Measurements from ENCODE around the gene CYB5R3.
A peak's percentile ranks its signal among the peaks of the same experiment; 100 is the strongest.
"Not testable (repeated sequence)": the region's sequence is repeated elsewhere in the genome, so short reads cannot be mapped to it uniquely, and the experiment has no call there.

Gene CYB5R3

DNA sequence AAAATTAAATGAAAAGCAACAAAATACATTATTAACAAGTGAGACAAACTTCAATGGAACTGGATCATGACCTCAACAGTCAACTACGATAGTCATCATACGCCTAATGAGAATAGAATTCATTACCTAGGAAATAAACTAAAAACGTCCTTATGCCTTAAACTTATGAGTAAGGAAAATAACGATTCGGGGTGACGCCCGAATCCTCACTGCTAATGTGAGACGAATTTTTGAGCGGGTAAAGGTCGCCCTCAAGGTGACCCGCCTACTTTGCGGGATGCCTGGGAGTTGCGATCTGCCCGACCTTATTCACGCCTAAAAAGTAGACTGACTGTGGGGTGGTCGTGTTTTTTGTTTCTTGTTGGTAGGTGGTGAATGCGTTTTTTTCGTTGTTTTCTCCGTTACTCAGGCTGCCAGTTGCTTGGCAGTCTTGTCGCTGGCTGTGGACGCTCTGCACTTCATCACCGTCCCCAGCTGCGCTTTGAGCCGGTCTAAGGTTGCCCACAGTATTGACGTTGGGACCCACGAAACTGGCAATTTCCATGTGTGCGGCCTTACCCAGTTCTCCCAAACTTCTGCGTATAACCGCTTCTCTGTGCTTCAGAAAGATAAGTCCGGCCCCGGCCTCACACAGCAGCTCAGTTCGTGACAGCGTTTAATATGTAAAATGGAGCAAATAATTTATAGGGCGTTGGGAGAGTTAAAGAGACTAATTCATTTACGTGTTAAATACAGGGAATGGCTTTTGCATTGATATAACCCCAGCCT lies 33.9 kb downstream of the CYB5R3 start:
- H3K4me1 Mint-ChIP-seq (ENCODE audit: low read depth): peaks cover 35% of the 10 kb centered on the region

DNA sequence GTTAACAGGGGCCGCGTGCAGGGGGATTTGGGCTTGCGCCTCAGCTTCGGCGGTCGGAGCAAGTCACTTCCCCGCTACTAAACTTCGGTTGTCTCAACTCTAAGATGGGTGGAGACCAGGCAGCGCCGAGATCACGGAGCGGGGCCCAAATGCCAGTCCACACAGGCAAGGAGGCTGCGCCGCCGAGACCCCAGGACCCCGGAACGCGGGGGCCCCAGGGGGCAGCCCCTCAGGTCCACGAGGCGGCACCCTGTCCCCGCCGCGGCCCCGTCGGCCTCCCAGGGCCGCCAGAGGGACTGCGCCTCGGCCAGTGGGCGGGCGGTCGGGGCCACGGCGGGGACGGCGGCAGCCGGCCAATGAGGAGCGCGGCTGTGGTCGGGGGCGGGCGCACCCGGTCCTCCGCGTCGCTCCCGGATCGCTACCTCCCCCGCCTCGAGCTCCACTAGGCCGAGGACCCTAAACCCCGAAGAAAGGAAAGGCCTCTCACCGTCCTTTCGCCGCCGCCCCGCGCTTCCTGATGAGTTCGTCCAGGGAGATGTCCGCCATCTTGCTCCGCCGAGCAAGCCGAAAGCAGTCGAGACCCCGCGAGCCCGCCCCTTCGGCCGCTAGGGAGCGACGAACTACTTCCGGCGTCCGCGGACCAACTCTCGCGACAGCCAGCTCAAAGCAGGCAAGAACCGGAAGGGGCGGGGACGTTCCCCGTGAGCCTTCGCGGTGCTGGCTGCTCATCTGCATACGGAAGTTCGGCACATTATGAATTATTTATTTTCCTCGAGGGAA lies 34.7 kb downstream of the CYB5R3 start, which contains the start of gene POLDIP3:
POLDIP3 (minus strand) TSS at position 572 of the 780 bp plus-strand sequence; CDS start at position 546, 26 bp downstream.
- no peaks in the 10 kb centered on the region for H3K27me3 Mint-ChIP-seq (ENCODE audit: low read depth)
- H3K4me1 Mint-ChIP-seq (ENCODE audit: low read depth): peaks cover 38% of the 10 kb centered on the region
- peak within 1 kb of the TSS; percentile 99 for H3K27ac Mint-ChIP-seq
- peaks cover 24% of the 10 kb centered on the region for H3K36me3 Mint-ChIP-seq (ENCODE audit: low read depth)
- no peaks in the 10 kb centered on the region for H3K9me3 Mint-ChIP-seq
- DNase-seq (ENCODE audit: low spot score): peak; percentile 98
- peak within 1 kb of the TSS; percentile 94 for H3K4me3 Mint-ChIP-seq

More for the DNA sequence above, 33.9 kb downstream of the CYB5R3 start:
- Mint-ChIP-seq H3K9me3 (no peaks in the 10 kb centered on the region), H3K27ac (peak overlapping the region; percentile 99), H3K4me3 (peak overlapping the region; percentile 87), H3K27me3 (ENCODE audit: low read depth) (no peaks in the 10 kb centered on the region), H3K36me3 (ENCODE audit: low read depth) (peaks cover 21% of the 10 kb centered on the region)
- peak; percentile 89 for DNase-seq (ENCODE audit: low spot score)

DNA sequence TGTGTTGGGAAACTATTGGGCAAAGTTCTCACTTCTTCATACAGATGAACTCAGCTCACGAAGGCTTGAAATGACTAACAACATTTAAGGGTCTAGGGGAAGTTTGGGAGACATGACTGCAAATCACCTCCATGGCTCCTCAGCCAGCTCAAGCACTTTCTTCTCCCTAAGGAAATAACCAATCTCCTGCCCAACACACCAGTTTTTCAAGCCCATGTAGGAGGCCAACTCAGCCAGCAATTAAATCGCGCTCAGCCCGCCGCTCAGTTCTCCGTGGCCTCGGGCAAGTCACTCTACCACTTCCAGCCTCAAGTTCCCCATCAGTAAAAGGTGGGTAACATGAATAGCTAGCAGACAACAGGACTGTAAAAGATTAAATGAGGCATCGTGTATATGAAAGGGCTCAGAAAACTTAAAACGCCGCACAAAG lies 35.3 kb downstream of the CYB5R3 start:
- H3K36me3 Mint-ChIP-seq (ENCODE audit: low read depth): peaks cover 26% of the 10 kb centered on the region
- DNase-seq (ENCODE audit: low spot score): no peak
- H3K9me3 Mint-ChIP-seq: no peaks in the 10 kb centered on the region
- no peaks in the 10 kb centered on the region for H3K27me3 Mint-ChIP-seq (ENCODE audit: low read depth)
- H3K27ac Mint-ChIP-seq: peak overlapping the region; percentile 94
- H3K4me1 Mint-ChIP-seq (ENCODE audit: low read depth): peaks cover 38% of the 10 kb centered on the region
- peak overlapping the region; percentile 94 for H3K4me3 Mint-ChIP-seq

DNA sequence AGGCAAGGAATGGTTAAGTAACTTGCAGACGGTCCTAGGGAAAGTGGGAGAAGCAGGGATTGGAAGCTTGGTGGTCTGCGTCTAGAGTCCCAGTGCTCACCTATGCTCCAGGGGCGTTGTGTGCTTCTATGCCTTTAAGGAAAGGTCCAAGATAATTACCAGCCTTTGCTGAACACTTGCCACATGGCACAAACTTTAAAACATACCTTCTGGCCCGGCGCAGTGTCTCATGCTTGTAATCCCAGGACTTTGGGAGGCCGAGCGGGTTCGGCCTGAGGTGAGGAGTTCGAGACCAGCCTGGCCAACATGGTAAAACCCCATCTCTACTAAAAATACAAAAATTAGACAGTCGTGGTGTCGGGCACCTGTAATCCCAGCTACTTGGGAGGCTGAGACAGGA lies 36.9 kb downstream of the CYB5R3 start:
- no peak for DNase-seq (ENCODE audit: low spot score)
- H3K27ac Mint-ChIP-seq: peak overlapping the region; percentile 26
- no peaks in the 10 kb centered on the region for H3K9me3 Mint-ChIP-seq
- peak overlapping the region; percentile 94 for H3K4me3 Mint-ChIP-seq
- no peaks in the 10 kb centered on the region for H3K27me3 Mint-ChIP-seq (ENCODE audit: low read depth)
- peaks cover 31% of the 10 kb centered on the region for H3K36me3 Mint-ChIP-seq (ENCODE audit: low read depth)
- peaks cover 42% of the 10 kb centered on the region for H3K4me1 Mint-ChIP-seq (ENCODE audit: low read depth)

DNA sequence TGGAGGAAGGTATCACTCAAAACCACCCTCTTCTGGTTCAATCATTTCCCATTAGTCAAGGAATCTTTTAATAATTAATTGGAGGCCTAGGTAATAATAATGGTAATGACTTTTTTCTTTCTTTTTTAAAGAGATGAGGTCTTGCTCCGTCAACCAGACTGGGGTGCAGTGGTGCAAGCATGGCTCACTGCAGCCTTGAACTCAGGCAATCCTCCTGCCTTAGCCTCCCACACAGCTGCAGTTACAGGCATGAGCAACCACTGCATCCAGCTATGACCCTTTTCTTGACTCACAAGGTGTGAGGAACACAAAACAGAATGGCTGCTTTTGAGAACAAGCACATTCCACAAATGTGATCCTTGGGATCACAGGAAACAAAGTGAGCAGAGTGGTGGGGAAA lies 38.1 kb downstream of the CYB5R3 start:
- H3K4me1 Mint-ChIP-seq (ENCODE audit: low read depth): peaks cover 43% of the 10 kb centered on the region
- H3K36me3 Mint-ChIP-seq (ENCODE audit: low read depth): peaks cover 33% of the 10 kb centered on the region

DNA sequence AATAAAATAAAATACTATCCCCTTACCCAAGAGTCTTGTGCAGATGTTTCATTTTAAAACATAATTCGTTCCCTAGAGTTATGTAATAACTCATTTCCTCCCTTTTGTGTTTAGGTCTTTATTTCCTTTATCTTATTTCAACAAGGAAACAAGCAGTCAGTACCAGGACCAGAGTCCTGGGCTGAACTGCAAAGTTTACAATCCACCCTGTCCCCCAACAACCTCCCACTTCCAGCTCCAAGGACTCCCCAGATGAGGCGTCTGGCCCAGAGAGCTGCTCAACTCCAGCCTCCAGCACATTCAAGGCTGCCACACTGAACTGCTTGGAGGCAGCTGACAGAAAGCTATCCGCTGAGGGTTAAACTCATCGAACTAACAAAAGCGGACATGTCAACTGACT lies 39.0 kb downstream of the CYB5R3 start:
- Mint-ChIP-seq H3K9me3 (no peaks in the 10 kb centered on the region), H3K36me3 (ENCODE audit: low read depth) (peaks cover 34% of the 10 kb centered on the region), H3K4me1 (ENCODE audit: low read depth) (peaks cover 36% of the 10 kb centered on the region), H3K27ac (no peak overlapping the region), H3K27me3 (ENCODE audit: low read depth) (no peaks in the 10 kb centered on the region), H3K4me3 (no peak overlapping the region)
- no peak for DNase-seq (ENCODE audit: low spot score)

More for the DNA sequence above, 38.1 kb downstream of the CYB5R3 start:
- DNase-seq (ENCODE audit: low spot score): no peak
- Mint-ChIP-seq H3K27ac (no peak overlapping the region), H3K9me3 (no peaks in the 10 kb centered on the region), H3K4me3 (no peak overlapping the region), H3K27me3 (ENCODE audit: low read depth) (no peaks in the 10 kb centered on the region)

DNA sequence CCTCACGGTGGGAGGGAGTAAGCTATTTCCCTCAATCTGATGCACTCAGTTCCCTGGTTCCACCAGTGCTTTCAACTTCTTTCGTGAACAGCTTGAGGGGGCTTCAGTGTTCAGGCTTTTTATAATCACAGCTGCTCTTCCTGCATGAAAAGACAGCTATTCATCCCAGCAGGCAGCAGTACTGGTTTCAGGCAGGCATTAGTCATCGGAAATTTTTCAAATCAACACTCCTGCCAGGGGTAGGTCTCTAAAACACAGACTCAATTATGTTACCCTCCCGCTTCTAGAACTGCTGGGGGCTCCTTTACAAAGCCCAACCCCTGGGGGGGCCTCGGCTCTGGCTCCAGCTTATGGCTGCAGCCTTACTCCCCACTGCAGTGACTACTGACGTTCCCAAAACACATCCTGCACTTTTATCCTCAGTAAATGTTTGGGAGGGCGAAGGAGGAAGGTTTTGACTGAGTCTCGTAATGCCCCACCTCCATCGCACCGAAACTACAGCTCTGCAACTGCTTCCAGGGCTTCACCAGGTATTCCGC lies 40.3 kb downstream of the CYB5R3 start:
- H3K27me3 Mint-ChIP-seq (ENCODE audit: low read depth): no peaks in the 10 kb centered on the region
- no peak overlapping the region for H3K4me3 Mint-ChIP-seq
- DNase-seq (ENCODE audit: low spot score): no peak
- H3K36me3 Mint-ChIP-seq (ENCODE audit: low read depth): peaks cover 31% of the 10 kb centered on the region
- no peak overlapping the region for H3K27ac Mint-ChIP-seq
- peaks cover 34% of the 10 kb centered on the region for H3K4me1 Mint-ChIP-seq (ENCODE audit: low read depth)
- H3K9me3 Mint-ChIP-seq: no peaks in the 10 kb centered on the region

DNA sequence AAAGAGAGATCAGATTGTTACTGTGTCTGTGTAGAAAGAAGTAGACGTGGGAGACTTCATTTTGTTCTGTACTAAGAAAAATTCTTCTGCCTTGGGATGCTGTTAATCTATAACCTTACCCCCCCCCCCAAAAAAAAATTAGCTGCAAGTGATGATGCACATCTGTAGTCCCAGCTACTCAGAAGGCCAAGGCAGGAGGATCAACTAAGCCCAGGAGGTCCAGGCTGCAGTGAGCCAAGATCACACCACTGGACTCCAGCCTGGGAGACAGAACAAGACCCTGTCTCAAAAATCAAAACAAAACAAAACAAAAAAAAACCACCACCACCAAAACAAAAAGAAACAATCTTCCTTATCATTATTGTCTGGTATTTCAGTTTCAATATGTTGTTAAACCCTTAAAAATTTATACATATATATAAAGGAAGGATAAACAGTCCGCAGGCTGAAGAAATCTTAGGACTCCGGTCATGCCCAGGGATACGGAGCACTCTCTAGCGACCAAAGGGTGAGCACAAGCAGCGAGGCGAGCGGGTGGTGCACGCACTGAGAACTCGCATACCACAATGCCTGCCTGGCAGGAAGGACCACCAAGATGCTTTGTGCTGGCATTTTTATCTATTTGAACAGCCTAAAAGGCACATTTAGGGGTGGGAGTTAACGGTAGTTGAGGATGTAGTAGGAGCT lies 40.9 kb downstream of the CYB5R3 start:
- no peak overlapping the region for H3K4me3 Mint-ChIP-seq
- DNase-seq (ENCODE audit: low spot score): no peak
- no peaks in the 10 kb centered on the region for H3K27me3 Mint-ChIP-seq (ENCODE audit: low read depth)
- H3K36me3 Mint-ChIP-seq (ENCODE audit: low read depth): peaks cover 28% of the 10 kb centered on the region
- H3K4me1 Mint-ChIP-seq (ENCODE audit: low read depth): peaks cover 30% of the 10 kb centered on the region
- no peaks in the 10 kb centered on the region for H3K9me3 Mint-ChIP-seq
- H3K27ac Mint-ChIP-seq: no peak overlapping the region

DNA sequence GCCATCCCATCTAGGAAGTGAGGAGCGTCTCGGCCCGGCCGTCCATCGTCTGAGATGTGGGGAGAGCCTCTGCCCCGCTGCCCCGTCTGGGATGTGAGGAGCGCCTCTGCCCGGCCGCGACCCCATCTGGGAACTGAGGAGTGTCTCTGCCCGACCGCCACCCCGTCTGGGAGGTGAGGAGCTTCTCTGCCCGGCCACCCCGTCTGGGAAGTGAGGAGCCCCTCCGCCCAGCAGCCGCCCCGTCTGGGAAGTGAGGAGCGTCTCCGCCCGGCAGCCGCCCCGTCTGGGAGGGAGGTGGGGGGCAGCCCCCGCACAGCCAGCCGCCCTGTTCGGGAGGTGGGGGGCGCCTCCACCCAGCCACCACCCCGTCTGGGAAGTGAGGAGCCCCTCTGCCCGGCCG lies 41.6 kb downstream of the CYB5R3 start:
- DNase-seq (ENCODE audit: low spot score); H3K27ac Mint-ChIP-seq; H3K4me3 Mint-ChIP-seq; H3K27me3 Mint-ChIP-seq (ENCODE audit: low read depth); H3K9me3 Mint-ChIP-seq: not testable (repeated sequence)
- Mint-ChIP-seq H3K4me1 (ENCODE audit: low read depth) (peaks cover 23% of the 10 kb centered on the region), H3K36me3 (ENCODE audit: low read depth) (peaks cover 28% of the 10 kb centered on the region)

DNA sequence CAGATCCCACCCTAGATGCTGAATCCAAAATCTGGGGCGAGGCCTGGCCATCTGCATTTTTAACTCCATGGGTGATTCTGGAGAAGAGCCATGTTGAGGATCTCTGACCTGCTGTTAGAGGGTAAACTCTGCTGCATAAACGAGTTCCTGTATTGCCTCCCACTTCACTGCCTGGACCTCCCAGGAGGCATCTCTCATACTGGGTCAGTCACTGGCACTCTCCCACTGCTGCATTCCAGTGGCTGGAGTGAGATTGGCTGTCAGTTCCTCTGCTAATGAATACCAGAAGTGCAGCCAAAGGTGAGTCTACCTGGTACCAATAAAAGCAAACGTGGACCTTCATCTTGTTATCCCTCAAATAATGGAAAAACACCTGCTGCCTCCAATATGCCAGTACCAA lies 44.8 kb downstream of the CYB5R3 start:
- no peaks in the 10 kb centered on the region for H3K27me3 Mint-ChIP-seq (ENCODE audit: low read depth)
- H3K4me1 Mint-ChIP-seq (ENCODE audit: low read depth): peaks cover 8% of the 10 kb centered on the region
- H3K9me3 Mint-ChIP-seq: no peaks in the 10 kb centered on the region
- no peak overlapping the region for H3K4me3 Mint-ChIP-seq
- peaks cover 34% of the 10 kb centered on the region for H3K36me3 Mint-ChIP-seq (ENCODE audit: low read depth)
- H3K27ac Mint-ChIP-seq: no peak overlapping the region
- DNase-seq (ENCODE audit: low spot score): no peak

DNA sequence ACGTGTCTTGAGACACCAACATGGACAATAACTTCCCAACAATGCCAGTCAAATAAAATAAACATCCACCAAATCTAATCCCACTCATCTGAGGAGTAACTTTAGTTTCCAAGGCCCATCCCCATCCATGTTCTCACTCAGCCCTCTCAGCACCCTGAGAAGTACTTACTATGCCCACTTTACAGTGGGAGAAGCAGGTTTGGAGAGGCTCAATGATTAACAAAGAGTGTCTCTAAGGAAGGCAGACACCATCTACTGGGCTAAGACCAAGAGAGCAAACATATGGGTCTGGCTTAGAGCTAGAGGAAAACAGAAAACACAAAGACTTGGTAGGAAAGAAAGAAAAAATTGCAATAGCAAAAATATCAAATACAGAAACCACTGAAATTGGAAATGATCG lies 45.8 kb downstream of the CYB5R3 start:
- no peak for DNase-seq (ENCODE audit: low spot score)
- peaks cover 37% of the 10 kb centered on the region for H3K36me3 Mint-ChIP-seq (ENCODE audit: low read depth)

DNA sequence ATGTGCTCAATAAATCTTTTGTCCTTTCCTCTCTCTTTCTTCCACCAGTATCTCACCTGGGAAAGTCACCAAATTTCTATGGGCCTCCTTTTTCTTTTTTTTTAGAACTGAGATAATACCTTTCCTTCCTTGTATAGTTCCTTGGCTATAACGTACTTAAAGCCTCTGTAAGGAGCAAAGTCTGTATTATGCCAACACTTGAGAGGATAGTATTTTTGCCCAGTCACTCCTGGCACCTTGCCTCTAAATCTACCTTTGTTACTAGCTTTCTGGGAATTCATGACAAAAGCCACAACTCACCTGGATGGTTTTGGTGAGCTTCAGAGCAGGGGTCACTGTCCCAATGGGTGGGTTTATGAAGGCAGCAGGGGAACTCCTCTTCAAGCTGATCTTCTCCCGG lies 46.7 kb downstream of the CYB5R3 start:
- DNase-seq (ENCODE audit: low spot score): no peak
- H3K36me3 Mint-ChIP-seq (ENCODE audit: low read depth): peaks cover 37% of the 10 kb centered on the region
- no peaks in the 10 kb centered on the region for H3K27me3 Mint-ChIP-seq (ENCODE audit: low read depth)
- H3K27ac Mint-ChIP-seq: no peak overlapping the region
- no peaks in the 10 kb centered on the region for H3K9me3 Mint-ChIP-seq
- peaks cover 4% of the 10 kb centered on the region for H3K4me1 Mint-ChIP-seq (ENCODE audit: low read depth)
- H3K4me3 Mint-ChIP-seq: no peak overlapping the region

More for the DNA sequence above, 45.8 kb downstream of the CYB5R3 start:
- no peaks in the 10 kb centered on the region for H3K27me3 Mint-ChIP-seq (ENCODE audit: low read depth)
- H3K27ac Mint-ChIP-seq: no peak overlapping the region
- peaks cover 4% of the 10 kb centered on the region for H3K4me1 Mint-ChIP-seq (ENCODE audit: low read depth)
- H3K9me3 Mint-ChIP-seq: no peaks in the 10 kb centered on the region
- H3K4me3 Mint-ChIP-seq: no peak overlapping the region

DNA sequence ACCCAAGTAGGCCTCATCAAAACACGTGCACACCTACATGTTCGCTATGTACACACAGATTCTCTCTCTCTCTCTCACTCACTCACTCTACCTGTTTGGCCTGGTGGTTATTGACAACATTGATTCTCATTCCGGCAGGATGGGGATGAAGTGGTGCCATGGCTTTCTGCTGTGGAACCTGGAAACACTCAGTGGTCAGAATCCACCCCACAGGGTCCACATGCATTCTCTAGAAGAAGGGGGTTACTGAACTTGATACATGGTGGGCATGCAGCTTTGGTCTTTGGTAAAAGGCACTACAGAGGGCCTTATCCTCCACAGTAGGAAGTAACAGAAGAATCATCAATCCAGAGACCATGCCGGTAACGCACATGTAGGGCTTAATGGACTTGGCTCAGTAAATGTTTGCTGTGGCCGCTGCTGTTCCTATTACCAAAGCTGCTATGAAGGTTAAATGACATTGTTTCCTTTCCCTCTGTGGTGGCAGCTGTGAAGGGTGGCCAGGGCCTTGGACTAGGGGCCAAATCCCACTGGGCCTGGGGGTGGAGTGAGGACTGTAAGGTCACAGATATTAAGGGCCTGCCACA lies 47.2 kb downstream of the CYB5R3 start:
- DNase-seq (ENCODE audit: low spot score): no peak
- Mint-ChIP-seq H3K36me3 (ENCODE audit: low read depth) (peaks cover 37% of the 10 kb centered on the region), H3K4me1 (ENCODE audit: low read depth) (peaks cover 4% of the 10 kb centered on the region), H3K27ac (no peak overlapping the region), H3K9me3 (no peaks in the 10 kb centered on the region), H3K4me3 (no peak overlapping the region), H3K27me3 (ENCODE audit: low read depth) (no peaks in the 10 kb centered on the region)

Data from T-helper 2 cell treated with Interferon-gamma antibody and Interleukin-4, amounts not matched to agents 5 μg/mL and 100 μg/mL, for 36 hours (primary cell).